Ishikawa (cell line): ENCODE data around the gene CEP43.

Experiments
- NFIC ChIP-seq: IDR thresholded peaks from 2 replicates; pipeline ENCODE4 v1.6.1; 2012
- REST ChIP-seq: IDR thresholded peaks from 2 replicates; pipeline ENCODE4 v1.6.1; 2012; ENCODE audit warnings: low read depth, mild to moderate bottlenecking
- TEAD4 ChIP-seq: IDR thresholded peaks from 2 replicates; pipeline ENCODE4 v1.6.1; 2012

- no peak for TF ChIP-seq TEAD4
- no peak for TF ChIP-seq REST
- no peak for TF ChIP-seq NFIC
These were observed 40.0 kb upstream of the CEP43 start for GRCh38 chr6:166958926-166959861.
